Transverse colon (tissue), 4 donors: Measurements from ENCODE around the gene CDK7. TPM values are rescaled to one million over a fixed set of nuclear protein-coding genes. Genes with fewer than 3 reads are reported as not detected.

ENCODE experiments used
- DNase-seq: peaks from one replicate; pipeline ENCODE4 v3.0.0-alpha.2; 2019
- H3K27ac ChIP-seq, 4 donors: fragments of 200-600 bp; sonication (generic); 2 replicates each; pipeline ENCODE4 v1.5.1; 2016 to 2018; ENCODE audit warnings: inconsistent platforms in 4 of 4
- H3K27me3 ChIP-seq: fragments of 200-600 bp; sonication (generic); 2 replicates; pipeline ENCODE4 v1.5.1; 2017; ENCODE audit warnings: inconsistent platforms
- H3K36me3 ChIP-seq, 4 donors: fragments of 200-600 bp; sonication (generic); 2 replicates each; pipeline ENCODE4 v1.5.1; 2017 to 2019; ENCODE audit warnings: inconsistent platforms in 4 of 4
- H3K4me1 ChIP-seq, 4 donors: fragments of 200-600 bp; sonication (generic); 2 replicates each; pipeline ENCODE4 v1.5.1; 2017 to 2020; ENCODE audit warnings: inconsistent platforms in 4 of 4
- H3K4me3 ChIP-seq, 4 donors: fragments of 200-600 bp; sonication (generic); 1 replicate in 1 of 4; 2 replicates in 3 of 4; pipeline versions ENCODE4 v1.5.1 to v1.6.1; 2017 to 2019; ENCODE audit warnings: inconsistent platforms in 4 of 4
- H3K9me3 ChIP-seq, 2 donors: fragments of 200-600 bp; sonication (generic); 2 replicates each; pipeline ENCODE4 v1.5.1; 2017 to 2019; ENCODE audit warnings: inconsistent platforms in 2 of 2
- EP300 ChIP-seq: sonication (generic); formaldehyde crosslinking; IDR thresholded peaks from one replicate; pipeline ENCODE4 v1.6.1; 2017; ENCODE audit warnings: antibody characterized with exemption, low read depth
- POLR2A ChIP-seq: fragments of 450-650 bp; IDR thresholded peaks from one replicate; pipeline ENCODE4 v1.6.1; 2016; ENCODE audit warnings: antibody characterized with exemption, mild to moderate bottlenecking, moderate library complexity
- POLR2AphosphoS5 ChIP-seq, 3 donors: sonication (generic); formaldehyde crosslinking; IDR thresholded peaks; one replicate each; pipeline ENCODE4 v1.6.1; 2016; ENCODE audit warnings: antibody characterized with exemption in 3 of 3
- WGBS, 2 donors: methylation state at CpG; one replicate each; pipeline ENCODE4 v1.1.5; 2018; ENCODE audit warnings: low coverage in 1 of 2; 5-methylcytosine and 5-hydroxymethylcytosine counted together
- in situ Hi-C, 4 donors: fragments of 200-750 bp; cut with MboI; loops; one replicate each; pipeline versions ENCODE4 v1.15.0 to v1.15.1; 2017; ENCODE audit warnings: low sequenced_read_pairs in 3 of 4, low pct_ligation_motif_present in 1 of 4, low pct_unique_long_range_greater_than_20kb in 1 of 4
- intact Hi-C: fragments of 100-400 bp; cut with DNase I; formaldehyde crosslinking; loops from one replicate; pipeline ENCODE4 v1.15.1; 2023; ENCODE audit warnings: low total_unique reads
- total RNA-seq, 4 donors: library from RNA; depleted of rRNA; stranded (reverse); fragments of >200 nt; gene quantifications; one replicate each; pipeline ENCODE4 v1.1.0, GENCODE V29; 2016
- TF ChIP-seq, protein P1 (sequence below), 5 experiments: fragments of 200-600 bp in 3 of 5; fragments of 450-650 bp in 2 of 5; sonication (generic) in 3 of 5; IDR thresholded peaks; 1 replicate in 2 of 5; 2 replicates in 3 of 5; pipeline ENCODE4 v1.5.1; 2016 to 2017; ENCODE audit warnings: antibody characterized with exemption in 5 of 5, inconsistent platforms in 3 of 5, mild to moderate bottlenecking in 2 of 5, moderate library complexity in 1 of 5

CDK7 gene
- total RNA-seq, 4 donors from 2014 or later, result 10.8 to 61.7 (median 21.4) TPM

DNA sequence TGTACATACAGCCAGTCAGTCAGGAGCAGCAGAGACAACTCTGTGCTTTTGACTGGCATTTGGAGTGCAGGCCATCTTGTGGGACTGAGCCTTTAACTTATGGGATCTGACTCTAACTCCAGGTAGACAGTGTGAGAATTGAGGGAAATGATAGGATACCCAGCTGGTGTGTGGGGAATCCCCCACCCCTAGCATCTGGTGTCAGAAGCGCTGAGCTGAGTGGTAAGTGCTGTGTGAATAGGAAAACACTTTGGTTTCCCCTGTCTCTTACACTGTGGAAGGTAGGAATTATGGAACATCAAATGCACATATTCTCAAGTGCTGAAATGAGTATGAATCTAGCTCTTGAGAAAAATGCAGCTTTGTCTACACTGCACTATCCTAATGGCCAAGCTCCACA lies 54.0 kb downstream of the CDK7 start:
- in situ Hi-C loops (no loop called here), intact Hi-C loops (no loop called here)
- Histone ChIP-seq H3K36me3 (peaks cover 0 to 2% (median under 1%) of the 10 kb centered on the region in 4 donors), H3K27me3 (no peaks in the 10 kb centered on the region), H3K4me3 (no peak overlapping the region), H3K27ac (no peak overlapping the region), H3K4me1 (no peaks in the 10 kb centered on the region), H3K9me3 (no peaks in the 10 kb centered on the region)
- no peak for DNase-seq
- WGBS, 2 donors, result 92% methylated on average over 1 of the region's 1 CpG; no CpG with 5 or more reads in 1 of the 2 donors
- TF ChIP-seq POLR2AphosphoS5 (IDR thresholded peaks at IDR 0.05) (no peak), POLR2A (no peak), EP300 (no peak)
- TF ChIP-seq, protein P1, sequence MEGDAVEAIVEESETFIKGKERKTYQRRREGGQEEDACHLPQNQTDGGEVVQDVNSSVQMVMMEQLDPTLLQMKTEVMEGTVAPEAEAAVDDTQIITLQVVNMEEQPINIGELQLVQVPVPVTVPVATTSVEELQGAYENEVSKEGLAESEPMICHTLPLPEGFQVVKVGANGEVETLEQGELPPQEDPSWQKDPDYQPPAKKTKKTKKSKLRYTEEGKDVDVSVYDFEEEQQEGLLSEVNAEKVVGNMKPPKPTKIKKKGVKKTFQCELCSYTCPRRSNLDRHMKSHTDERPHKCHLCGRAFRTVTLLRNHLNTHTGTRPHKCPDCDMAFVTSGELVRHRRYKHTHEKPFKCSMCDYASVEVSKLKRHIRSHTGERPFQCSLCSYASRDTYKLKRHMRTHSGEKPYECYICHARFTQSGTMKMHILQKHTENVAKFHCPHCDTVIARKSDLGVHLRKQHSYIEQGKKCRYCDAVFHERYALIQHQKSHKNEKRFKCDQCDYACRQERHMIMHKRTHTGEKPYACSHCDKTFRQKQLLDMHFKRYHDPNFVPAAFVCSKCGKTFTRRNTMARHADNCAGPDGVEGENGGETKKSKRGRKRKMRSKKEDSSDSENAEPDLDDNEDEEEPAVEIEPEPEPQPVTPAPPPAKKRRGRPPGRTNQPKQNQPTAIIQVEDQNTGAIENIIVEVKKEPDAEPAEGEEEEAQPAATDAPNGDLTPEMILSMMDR (IDR thresholded peaks at IDR 0.05), result no peak

GRCh38 chr5:69292306-69292705 lies 57.6 kb downstream of the CDK7 start:
- intact Hi-C loops (no loop called here), in situ Hi-C loops (no loop called here)
- TF ChIP-seq POLR2AphosphoS5 (IDR thresholded peaks at IDR 0.05) (no peak), EP300 (no peak), POLR2A (no peak)
- TF ChIP-seq, protein P1 (IDR thresholded peaks at IDR 0.05), result no peak
- Histone ChIP-seq H3K9me3 (no peaks in the 10 kb centered on the region), H3K36me3 (peaks cover 0 to 13% (median 0%) of the 10 kb centered on the region in 4 donors), H3K27me3 (no peaks in the 10 kb centered on the region), H3K4me1 (no peaks in the 10 kb centered on the region), H3K27ac (no peak overlapping the region), H3K4me3 (no peak overlapping the region)
- no peak for DNase-seq
- WGBS, 2 donors, result 78 to 100% methylated on average over 2 of the region's 2 CpGs

- no peaks in the 10 kb centered on the region for H3K9me3 ChIP-seq
- peaks cover 0 to 13% (median 0%) of the 10 kb centered on the region in 4 donors for H3K36me3 ChIP-seq
- no peaks in the 10 kb centered on the region for H3K4me1 ChIP-seq
- WGBS, 2 donors, result 30 to 83% methylated on average over 1 of the region's 1 CpG
- intact Hi-C loops (no loop called here), in situ Hi-C loops (no loop called here)
- TF ChIP-seq POLR2AphosphoS5 (IDR thresholded peaks at IDR 0.05) (no peak), EP300 (no peak), POLR2A (no peak)
- TF ChIP-seq, protein P1 (IDR thresholded peaks at IDR 0.05), result no peak
- H3K27ac ChIP-seq, result no peak overlapping the region
- no peaks in the 10 kb centered on the region for H3K27me3 ChIP-seq
- no peak overlapping the region for H3K4me3 ChIP-seq
- DNase-seq, result no peak
Observed at GRCh38 chr5:69293882-69294281, 59.2 kb downstream of the CDK7 start.

DNA sequence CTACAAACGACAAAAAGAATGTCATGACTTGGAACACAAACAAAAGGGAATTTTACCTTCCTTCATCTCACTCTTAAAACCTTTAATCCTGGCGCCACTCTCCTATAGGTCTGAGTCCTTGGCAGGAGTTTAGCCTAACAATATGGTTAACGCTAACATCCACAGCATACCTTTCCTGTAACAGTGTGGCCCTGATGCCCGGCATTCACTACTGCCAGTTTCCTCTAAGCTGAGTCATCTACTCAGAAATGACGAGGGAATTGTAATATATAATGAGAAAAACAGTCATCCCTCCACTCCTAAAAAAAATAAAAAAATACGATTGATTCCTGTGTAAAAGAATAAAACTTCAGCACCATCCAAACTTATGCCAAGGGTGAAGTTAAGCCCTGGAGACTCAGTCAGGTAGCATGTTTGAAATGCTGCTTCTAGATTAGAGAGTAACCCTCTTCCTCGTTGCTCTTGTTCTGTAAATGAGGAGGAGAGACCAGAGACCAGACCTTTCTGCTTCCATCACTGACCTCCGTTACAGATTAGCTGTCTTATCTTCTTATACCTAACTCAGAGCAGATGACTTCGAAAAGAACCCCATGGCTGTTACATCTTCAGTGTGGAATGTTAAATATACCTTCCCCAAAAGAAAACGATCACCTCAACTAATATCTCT lies 60.5 kb downstream of the CDK7 start:
- no peak overlapping the region for H3K4me3 ChIP-seq
- intact Hi-C loops, result no loop called here
- H3K4me1 ChIP-seq, result no peaks in the 10 kb centered on the region
- H3K27me3 ChIP-seq, result no peaks in the 10 kb centered on the region
- 77 to 82% methylated on average over 8 to 10 of the region's 10 CpGs for WGBS, 2 donors
- H3K36me3 ChIP-seq, result peaks cover 0 to 13% (median 0%) of the 10 kb centered on the region in 4 donors
- H3K27ac ChIP-seq, result no peak overlapping the region
- no peaks in the 10 kb centered on the region for H3K9me3 ChIP-seq
- in situ Hi-C loops, result no loop called here
- no peak for DNase-seq
- TF ChIP-seq POLR2A (no peak), POLR2AphosphoS5 (IDR thresholded peaks at IDR 0.05) (no peak)
- TF ChIP-seq, protein P1 (IDR thresholded peaks at IDR 0.05), result no peak
